Bronchial epithelial cell (primary cell): Measurements from ENCODE around the gene NEDD4L. TPM values are rescaled to one million over a fixed set of nuclear protein-coding genes. Genes with fewer than 3 reads are reported as not detected.

Experiments used
- DNase-seq: peaks from one replicate; pipeline ENCODE4 v3.0.0-alpha.2; 2010; ENCODE audit warnings: low read depth
- FAIRE-seq: peaks from 2 replicates; lab custom pipeline; 2011; peaks lifted over from hg19 to GRCh38; lab: Jason Lieb, UNC
- H3K27me3 ChIP-seq: 2 replicates; pipeline ENCODE4 v1.5.1; 2011; ENCODE audit warnings: low read length; ENCODE audit not compliant: control insufficient read depth, insufficient read depth
- H3K36me3 ChIP-seq: 2 replicates; pipeline ENCODE4 v1.5.1; 2011; ENCODE audit warnings: low read length; ENCODE audit not compliant: control insufficient read depth, insufficient read depth
- H3K4me3 ChIP-seq: 2 replicates; pipeline ENCODE4 v1.5.1; 2011; ENCODE audit warnings: mild to moderate bottlenecking, low read depth, low read length, control low read depth
- total RNA-seq: library from RNA; depleted of rRNA; stranded (reverse); fragments of >200 nt; gene quantifications from 2 replicates; pipeline ENCODE4 v1.2.1, GENCODE V29; 2014
- TF ChIP-seq, protein P1 (sequence below): IDR thresholded peaks from 2 replicates; pipeline ENCODE4 v1.5.1; 2011; ENCODE audit warnings: mild to moderate bottlenecking, moderate library complexity, low read length, control low read depth, inconsistent platforms; ENCODE audit not compliant: insufficient read depth, severe bottlenecking

NEDD4L gene
- total RNA-seq, 1 donor from 2014 or later = 11.3 TPM

DNA sequence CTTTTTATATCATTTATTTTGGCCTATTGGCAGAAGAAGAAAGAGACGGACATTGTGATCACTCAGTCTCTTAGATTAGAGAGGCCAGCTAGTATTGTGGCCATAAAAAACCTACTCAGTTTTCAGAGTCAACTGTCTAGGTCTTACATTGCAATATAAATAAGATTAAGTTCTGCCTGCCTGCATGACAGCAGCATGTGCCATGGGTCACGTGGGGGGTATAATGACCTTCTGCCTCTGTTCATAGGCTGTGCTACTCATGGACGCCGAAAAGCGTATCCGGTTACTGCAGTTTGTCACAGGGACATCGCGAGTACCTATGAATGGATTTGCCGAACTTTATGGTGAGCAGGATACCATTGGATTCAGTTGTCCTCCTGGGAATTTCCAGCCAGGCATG lies 346.4 kb downstream of the NEDD4L start:
- no peak for DNase-seq
- H3K4me3 ChIP-seq = no peak overlapping the region
- peaks cover 17% of the 10 kb centered on the region for H3K36me3 ChIP-seq
- TF ChIP-seq, protein P1, sequence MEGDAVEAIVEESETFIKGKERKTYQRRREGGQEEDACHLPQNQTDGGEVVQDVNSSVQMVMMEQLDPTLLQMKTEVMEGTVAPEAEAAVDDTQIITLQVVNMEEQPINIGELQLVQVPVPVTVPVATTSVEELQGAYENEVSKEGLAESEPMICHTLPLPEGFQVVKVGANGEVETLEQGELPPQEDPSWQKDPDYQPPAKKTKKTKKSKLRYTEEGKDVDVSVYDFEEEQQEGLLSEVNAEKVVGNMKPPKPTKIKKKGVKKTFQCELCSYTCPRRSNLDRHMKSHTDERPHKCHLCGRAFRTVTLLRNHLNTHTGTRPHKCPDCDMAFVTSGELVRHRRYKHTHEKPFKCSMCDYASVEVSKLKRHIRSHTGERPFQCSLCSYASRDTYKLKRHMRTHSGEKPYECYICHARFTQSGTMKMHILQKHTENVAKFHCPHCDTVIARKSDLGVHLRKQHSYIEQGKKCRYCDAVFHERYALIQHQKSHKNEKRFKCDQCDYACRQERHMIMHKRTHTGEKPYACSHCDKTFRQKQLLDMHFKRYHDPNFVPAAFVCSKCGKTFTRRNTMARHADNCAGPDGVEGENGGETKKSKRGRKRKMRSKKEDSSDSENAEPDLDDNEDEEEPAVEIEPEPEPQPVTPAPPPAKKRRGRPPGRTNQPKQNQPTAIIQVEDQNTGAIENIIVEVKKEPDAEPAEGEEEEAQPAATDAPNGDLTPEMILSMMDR = no peak
- H3K27me3 ChIP-seq = no peaks in the 10 kb centered on the region
- FAIRE-seq = no peak

DNA sequence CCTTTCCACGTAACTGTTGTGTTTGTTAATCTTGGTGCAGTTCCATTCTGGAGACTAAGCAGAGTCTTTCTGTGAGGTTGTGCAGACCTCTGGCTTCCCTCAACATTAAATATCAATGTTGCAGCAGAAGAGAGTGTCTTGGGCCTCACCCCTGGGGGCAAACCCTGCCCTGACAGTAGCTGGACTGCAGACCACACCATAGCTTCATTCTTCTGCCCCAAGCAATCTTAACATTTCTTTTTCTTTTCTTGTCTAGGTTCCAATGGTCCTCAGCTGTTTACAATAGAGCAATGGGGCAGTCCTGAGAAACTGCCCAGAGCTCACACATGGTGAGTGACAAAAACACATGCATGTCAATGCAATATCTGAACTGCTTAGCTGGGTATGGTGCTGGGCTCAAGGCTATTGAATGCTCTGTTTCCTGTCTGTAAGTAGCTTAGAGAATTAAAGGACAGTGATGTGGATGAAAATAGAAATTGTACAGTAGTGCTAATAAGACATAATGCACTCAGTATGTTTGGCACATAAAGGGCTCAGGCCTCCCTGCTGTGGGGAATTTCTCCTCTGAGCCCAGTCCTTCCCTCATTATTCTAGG lies 347.3 kb downstream of the NEDD4L start:
- no peak overlapping the region for H3K4me3 ChIP-seq
- TF ChIP-seq, protein P1 = no peak
- peaks cover 17% of the 10 kb centered on the region for H3K36me3 ChIP-seq
- FAIRE-seq (no peak), DNase-seq (no peak)
- H3K27me3 ChIP-seq = no peaks in the 10 kb centered on the region

DNA sequence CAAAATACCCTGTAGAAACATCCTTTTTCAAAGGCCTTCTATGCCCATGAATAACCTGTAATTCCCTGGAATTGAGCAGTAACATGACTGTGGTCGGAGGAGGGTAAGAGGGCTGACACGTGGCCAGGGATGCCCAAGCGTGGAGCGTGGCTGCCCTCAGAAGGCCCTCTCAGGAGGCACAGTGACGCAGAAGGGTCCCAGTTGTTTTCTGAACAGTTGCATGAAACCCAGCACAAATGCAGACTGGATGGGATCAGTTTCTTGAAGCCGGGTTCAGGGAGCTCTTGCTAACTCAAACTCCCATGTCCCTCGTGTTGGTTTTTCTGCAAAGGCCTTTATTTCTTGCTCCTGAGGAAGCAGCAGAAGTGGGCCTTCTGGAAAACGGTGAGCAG lies 347.9 kb downstream of the NEDD4L start:
- TF ChIP-seq, protein P1 = no peak
- DNase-seq (no peak), FAIRE-seq (peak; percentile 93)
- Histone ChIP-seq H3K27me3 (no peaks in the 10 kb centered on the region), H3K4me3 (no peak overlapping the region), H3K36me3 (peaks cover 16% of the 10 kb centered on the region)

DNA sequence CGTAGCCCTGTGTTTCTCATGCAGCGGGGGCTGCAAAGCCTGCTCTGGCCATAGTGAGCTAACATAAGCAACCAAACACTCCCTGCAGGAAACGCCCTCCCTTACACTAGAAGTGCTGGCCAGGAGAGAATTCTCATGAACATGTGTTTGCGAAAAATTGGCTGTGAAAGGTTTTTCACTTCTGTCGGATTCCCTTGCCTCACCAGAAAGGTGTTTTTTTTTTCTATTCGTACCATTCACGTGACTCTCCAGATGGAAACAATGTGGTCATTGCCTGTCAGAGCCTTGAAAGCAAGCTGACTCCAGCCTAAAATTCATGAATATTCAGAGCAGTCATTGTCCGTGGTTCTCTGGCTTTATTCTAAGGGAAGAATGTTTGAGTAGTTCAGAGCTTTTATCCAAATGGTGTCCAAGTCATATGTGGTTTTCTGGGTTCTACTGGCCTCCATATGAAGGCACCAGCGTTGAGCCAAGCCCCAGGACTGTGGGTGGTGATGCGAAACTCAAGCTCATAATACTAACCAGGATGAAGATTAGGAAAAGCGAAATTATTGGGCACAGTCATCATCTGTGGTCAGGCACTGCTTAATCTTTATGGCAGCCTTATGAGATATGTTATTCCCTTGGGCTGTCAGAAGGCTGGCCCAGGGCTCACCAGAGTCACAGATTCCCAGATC lies 348.4 kb downstream of the NEDD4L start:
- no peak for FAIRE-seq
- no peaks in the 10 kb centered on the region for H3K27me3 ChIP-seq
- H3K4me3 ChIP-seq = no peak overlapping the region
- TF ChIP-seq, protein P1 = no peak
- H3K36me3 ChIP-seq = peaks cover 16% of the 10 kb centered on the region
- no peak for DNase-seq

DNA sequence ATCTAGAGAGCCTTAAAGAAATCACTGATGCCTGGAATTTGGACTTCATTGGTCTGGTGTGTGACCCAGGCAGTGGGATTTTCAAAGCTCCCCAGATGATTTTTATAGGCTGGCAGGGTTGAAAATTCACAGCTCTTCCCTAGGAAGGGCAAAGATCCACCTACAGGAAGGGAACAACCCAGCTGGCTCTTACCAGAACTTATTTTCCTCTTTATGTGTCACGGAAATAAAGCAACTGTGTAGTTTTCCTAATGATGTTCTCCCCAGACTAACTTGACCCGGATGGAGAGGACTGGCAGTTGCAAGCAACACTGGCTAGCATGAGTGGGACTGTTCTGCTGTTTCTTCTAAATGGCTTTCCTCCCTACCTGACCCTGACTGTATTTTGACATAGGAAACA lies 349.3 kb downstream of the NEDD4L start:
- peaks cover 13% of the 10 kb centered on the region for H3K36me3 ChIP-seq
- DNase-seq (no peak), FAIRE-seq (no peak)
- H3K27me3 ChIP-seq = no peaks in the 10 kb centered on the region
- TF ChIP-seq, protein P1 = no peak
- H3K4me3 ChIP-seq = no peak overlapping the region
